Stomach (tissue), 9 donors: Measurements from ENCODE around the gene MRPL54. TPM values are rescaled to one million over a fixed set of nuclear protein-coding genes. Genes with fewer than 3 reads are reported as not detected.

Experiments used
- DNase-seq, 2 donors: peaks; one replicate each; pipeline versions ENCODE4 v3.0.0 to v3.0.0-alpha.2; 2013 to 2019
- H3K27ac ChIP-seq, 5 donors: fragments of 200-600 bp in 4 of 5; sonication (generic) in 4 of 5; one replicate each; pipeline ENCODE4 v1.5.1; 2013 to 2019; ENCODE audit warnings: mild to moderate bottlenecking in 1 of 5, moderate library complexity in 1 of 5
- H3K27me3 ChIP-seq, 3 donors: fragments of 200-600 bp; sonication (generic); one replicate each; pipeline ENCODE4 v1.5.1; 2017 to 2019; ENCODE audit warnings: mixed run types in 1 of 3
- H3K36me3 ChIP-seq, 4 donors: fragments of 200-600 bp; sonication (generic); 1 replicate in 3 of 4; 2 replicates in 1 of 4; pipeline ENCODE4 v1.5.1; 2016 to 2019
- H3K4me1 ChIP-seq, 4 donors: fragments of 200-600 bp; sonication (generic); one replicate each; pipeline ENCODE4 v1.5.1; 2016 to 2019
- H3K4me3 ChIP-seq, 4 donors: fragments of 200-600 bp; sonication (generic) in 3 of 4; one replicate each; pipeline ENCODE4 v1.5.1; 2016 to 2019; ENCODE audit warnings: mild to moderate bottlenecking in 1 of 4
- H3K9me3 ChIP-seq, 4 donors: fragments of 200-600 bp; sonication (generic); one replicate each; pipeline ENCODE4 v1.5.1; 2016 to 2019
- EP300 ChIP-seq: sonication (generic); formaldehyde crosslinking; IDR thresholded peaks from one replicate; pipeline ENCODE4 v1.6.1; 2017; ENCODE audit warnings: antibody characterized with exemption
- POLR2A ChIP-seq, 4 donors: fragments of 450-650 bp; IDR thresholded peaks; one replicate each; pipeline ENCODE4 v1.6.1; 2016; ENCODE audit warnings: antibody characterized with exemption in 4 of 4, control low read depth in 2 of 4, mild to moderate bottlenecking in 1 of 4, moderate library complexity in 1 of 4
- POLR2AphosphoS5 ChIP-seq, 3 donors: sonication (generic); formaldehyde crosslinking; IDR thresholded peaks; one replicate each; pipeline ENCODE4 v1.6.1; 2016; ENCODE audit warnings: antibody characterized with exemption in 3 of 3
- WGBS, 5 donors: extraction: QIAGEN DNeasy Blood & Tissue Kit in 3 of 5; methylation state at CpG; one replicate each; pipeline versions ENCODE4 v1.1.5 to v1.1.7; 2013 to 2018; 5-methylcytosine and 5-hydroxymethylcytosine counted together
- intact Hi-C: fragments of 100-400 bp; cut with DNase I; formaldehyde crosslinking; loops from one replicate; pipeline ENCODE4 v1.15.1; 2023; ENCODE audit warnings: low total_unique reads
- polyA plus RNA-seq, 3 donors: library from polyadenylated mRNA; stranded (reverse); fragments of 200-250 nt; gene quantifications; one replicate each; pipeline ENCODE4 v1.2.3, GENCODE V29; 2013
- total RNA-seq, 5 donors: library from RNA; depleted of rRNA; stranded (reverse); fragments of >200 nt; gene quantifications; one replicate each; pipeline versions ENCODE4 v1.1.0 to v1.2.3, GENCODE V29; 2014 to 2016
- TF ChIP-seq, protein P1 (sequence below), 7 experiments: fragments of 450-650 bp in 4 of 7; fragments of 200-600 bp in 3 of 7; sonication (generic) in 3 of 7; IDR thresholded peaks; one replicate each; pipeline ENCODE4 v1.5.1; 2016 to 2019; ENCODE audit warnings: antibody characterized with exemption in 7 of 7, control low read depth in 2 of 7, mild to moderate bottlenecking in 1 of 7
- donor health status: healthy with polysubstance abuse.
- donor health status: Bipolar disorder and iron deficiency.
- donor health status: healthy.

MRPL54 gene
- total and polyA plus RNA-seq, 8 donors: 15.2 to 221 (median 159) TPM

DNA sequence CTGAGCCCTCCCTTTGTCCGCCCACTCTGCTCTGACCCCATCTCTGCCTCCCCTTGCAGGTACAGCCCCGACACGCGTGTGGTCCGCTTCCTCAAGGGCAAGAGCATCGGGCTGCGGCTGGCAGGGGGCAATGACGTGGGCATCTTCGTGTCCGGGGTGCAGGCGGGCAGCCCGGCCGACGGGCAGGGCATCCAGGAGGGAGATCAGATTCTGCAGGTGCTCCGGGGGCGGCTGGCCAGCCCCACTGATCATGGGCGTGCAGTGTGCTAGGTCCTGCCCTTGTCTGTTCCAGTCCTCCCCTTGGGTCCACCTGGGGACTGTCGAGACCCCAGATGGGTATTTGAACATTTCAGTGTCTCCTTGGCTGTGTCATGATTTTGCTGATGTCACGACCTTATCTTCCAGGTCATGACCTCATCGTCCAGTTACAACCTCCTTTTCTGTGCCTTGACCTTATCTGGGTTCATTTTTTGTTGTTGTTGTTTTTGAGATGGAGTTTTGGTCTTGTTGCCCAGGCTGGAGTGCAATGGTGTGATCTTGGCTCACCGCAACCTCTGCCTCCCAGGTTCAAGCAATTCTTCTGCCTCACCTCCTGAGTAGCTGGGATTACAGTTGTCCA lies 26.3 kb upstream of the MRPL54 start:
- Histone ChIP-seq H3K9me3 (no peaks in the 10 kb centered on the region), H3K27ac (no peak overlapping the region), H3K36me3 (peaks cover 4 to 94% (median 66%) of the 10 kb centered on the region in 4 donors), H3K27me3 (peaks cover 0 to 5% (median 0%) of the 10 kb centered on the region in 3 donors), H3K4me3 (no peak overlapping the region), H3K4me1 (no peaks in the 10 kb centered on the region)
- WGBS, 5 donors: 86 to 89% (median 87%) methylated on average over 20 to 21 of the region's 21 CpGs
- DNase-seq: no peak
- intact Hi-C loops: no loop called here
- TF ChIP-seq, protein P1, sequence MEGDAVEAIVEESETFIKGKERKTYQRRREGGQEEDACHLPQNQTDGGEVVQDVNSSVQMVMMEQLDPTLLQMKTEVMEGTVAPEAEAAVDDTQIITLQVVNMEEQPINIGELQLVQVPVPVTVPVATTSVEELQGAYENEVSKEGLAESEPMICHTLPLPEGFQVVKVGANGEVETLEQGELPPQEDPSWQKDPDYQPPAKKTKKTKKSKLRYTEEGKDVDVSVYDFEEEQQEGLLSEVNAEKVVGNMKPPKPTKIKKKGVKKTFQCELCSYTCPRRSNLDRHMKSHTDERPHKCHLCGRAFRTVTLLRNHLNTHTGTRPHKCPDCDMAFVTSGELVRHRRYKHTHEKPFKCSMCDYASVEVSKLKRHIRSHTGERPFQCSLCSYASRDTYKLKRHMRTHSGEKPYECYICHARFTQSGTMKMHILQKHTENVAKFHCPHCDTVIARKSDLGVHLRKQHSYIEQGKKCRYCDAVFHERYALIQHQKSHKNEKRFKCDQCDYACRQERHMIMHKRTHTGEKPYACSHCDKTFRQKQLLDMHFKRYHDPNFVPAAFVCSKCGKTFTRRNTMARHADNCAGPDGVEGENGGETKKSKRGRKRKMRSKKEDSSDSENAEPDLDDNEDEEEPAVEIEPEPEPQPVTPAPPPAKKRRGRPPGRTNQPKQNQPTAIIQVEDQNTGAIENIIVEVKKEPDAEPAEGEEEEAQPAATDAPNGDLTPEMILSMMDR (IDR thresholded peaks at IDR 0.05): no peak
- TF ChIP-seq POLR2AphosphoS5 (IDR thresholded peaks at IDR 0.05) (no peak), EP300 (no peak), POLR2A (IDR thresholded peaks at IDR 0.05) (no peak)

DNA sequence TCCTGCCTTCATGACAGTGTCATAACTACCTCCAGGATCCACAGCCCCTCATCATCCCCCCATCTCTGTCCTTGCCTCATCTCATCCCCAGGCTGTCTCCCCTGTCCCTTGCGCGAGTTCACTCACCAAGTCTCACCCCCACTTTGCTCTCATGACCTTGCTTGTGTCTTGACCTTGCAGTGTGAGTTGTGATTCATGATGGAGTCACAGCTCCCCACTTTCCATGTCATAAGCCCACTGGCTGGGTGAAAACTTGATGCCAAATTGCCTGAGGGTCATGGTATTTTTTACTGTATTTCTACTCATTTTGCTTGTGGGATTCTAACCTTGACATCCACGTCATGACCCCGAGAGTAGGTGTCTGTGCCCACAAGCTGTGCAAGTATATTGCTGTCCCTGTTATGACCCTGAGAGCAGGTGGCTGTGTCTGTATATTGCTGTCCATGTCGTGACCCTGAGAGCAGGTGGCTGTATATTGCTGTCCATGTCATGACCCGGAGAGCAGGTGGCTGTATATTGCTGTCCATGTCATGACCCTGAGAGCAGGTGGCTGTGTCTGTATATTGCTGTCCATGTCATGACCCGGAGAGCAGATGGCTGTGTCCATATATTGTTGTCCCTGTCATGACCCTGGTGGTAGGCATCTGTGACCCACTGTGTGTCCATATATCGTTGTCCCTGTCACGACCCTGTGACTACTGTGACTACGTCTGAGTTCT lies 24.8 kb upstream of the MRPL54 start:
- Histone ChIP-seq H3K36me3 (peaks cover 4 to 96% (median 68%) of the 10 kb centered on the region in 4 donors), H3K9me3 (no peaks in the 10 kb centered on the region), H3K27ac (no peak overlapping the region), H3K4me1 (no peaks in the 10 kb centered on the region), H3K27me3 (peaks cover 0 to 5% (median 0%) of the 10 kb centered on the region in 3 donors), H3K4me3 (no peak overlapping the region)
- WGBS, 5 donors: 87 to 92% (median 87%) methylated on average over 10 of the region's 10 CpGs
- intact Hi-C loops: no loop called here
- no peak for DNase-seq
- no peak for TF ChIP-seq POLR2A (IDR thresholded peaks at IDR 0.05)
- TF ChIP-seq, protein P1 (IDR thresholded peaks at IDR 0.05): no peak
- TF ChIP-seq POLR2AphosphoS5 (IDR thresholded peaks at IDR 0.05): no peak
- no peak for TF ChIP-seq EP300

DNA sequence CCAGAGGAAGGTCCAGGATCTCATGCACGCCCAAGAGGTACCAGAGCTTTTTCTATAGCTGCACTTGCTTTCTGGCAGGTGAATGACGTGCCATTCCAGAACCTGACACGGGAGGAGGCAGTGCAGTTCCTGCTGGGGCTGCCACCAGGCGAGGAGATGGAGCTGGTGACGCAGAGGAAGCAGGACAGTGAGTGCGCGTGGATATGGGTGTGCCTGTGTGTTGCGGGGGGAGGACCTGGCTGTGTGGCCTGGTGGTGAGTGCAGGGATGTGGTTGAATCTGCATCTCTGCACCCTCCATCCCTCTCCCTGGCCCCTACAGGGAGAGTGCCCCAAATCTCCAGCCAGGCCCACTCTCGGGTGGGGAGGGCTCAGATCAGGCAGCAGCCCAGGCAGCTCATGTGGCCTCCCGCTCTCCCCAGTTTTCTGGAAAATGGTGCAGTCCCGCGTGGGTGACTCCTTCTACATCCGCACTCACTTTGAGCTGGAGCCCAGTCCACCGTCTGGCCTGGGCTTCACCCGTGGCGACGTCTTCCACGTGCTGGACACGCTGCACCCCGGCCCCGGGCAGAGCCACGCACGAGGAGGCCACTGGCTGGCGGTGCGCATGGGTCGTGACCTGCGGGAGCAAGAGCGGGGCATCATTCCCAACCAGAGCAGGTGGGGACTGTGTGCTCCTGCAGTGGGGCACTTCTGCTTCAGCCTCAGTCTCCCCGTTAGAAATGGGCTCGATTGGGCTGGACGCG lies 23.8 kb upstream of the MRPL54 start:
- 85 to 93% (median 92%) methylated on average over 22 to 32 of the region's 32 CpGs for WGBS, 5 donors
- H3K36me3 ChIP-seq: peaks cover 1 to 97% (median 70%) of the 10 kb centered on the region in 4 donors
- intact Hi-C loops: no loop called here

DNA sequence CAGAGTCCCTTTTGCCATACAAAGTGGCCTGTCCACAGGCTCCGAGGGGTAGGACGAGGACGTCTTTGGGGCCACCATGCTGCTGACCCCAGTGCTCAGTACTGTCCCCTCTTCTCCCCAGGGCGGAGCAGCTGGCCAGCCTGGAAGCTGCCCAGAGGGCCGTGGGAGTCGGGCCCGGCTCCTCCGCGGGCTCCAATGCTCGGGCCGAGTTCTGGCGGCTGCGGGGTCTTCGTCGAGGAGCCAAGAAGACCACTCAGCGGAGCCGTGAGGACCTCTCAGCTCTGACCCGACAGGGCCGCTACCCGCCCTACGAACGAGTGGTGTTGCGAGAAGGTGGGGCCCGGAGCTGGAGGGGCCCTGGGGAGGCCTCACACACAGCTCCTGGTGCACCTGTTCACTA lies 22.1 kb upstream of the MRPL54 start:
- Histone ChIP-seq H3K9me3 (no peaks in the 10 kb centered on the region), H3K4me3 (no peak overlapping the region), H3K27me3 (no peaks in the 10 kb centered on the region), H3K4me1 (no peaks in the 10 kb centered on the region), H3K27ac (no peak overlapping the region), H3K36me3 (peaks cover 0 to 93% (median 59%) of the 10 kb centered on the region in 4 donors)
- intact Hi-C loops: no loop called here
- 95 to 100% (median 96%) methylated on average over 9 to 24 of the region's 24 CpGs for WGBS, 5 donors
- no peak for DNase-seq
- TF ChIP-seq POLR2A (IDR thresholded peaks at IDR 0.05): no peak

More for the DNA sequence above, 23.8 kb upstream of the MRPL54 start:
- no peak for TF ChIP-seq POLR2A (IDR thresholded peaks at IDR 0.05)
- TF ChIP-seq, protein P1 (IDR thresholded peaks at IDR 0.05): no peak
- no peak for TF ChIP-seq POLR2AphosphoS5 (IDR thresholded peaks at IDR 0.05)
- TF ChIP-seq EP300: no peak
- Histone ChIP-seq H3K9me3 (no peaks in the 10 kb centered on the region), H3K4me1 (no peaks in the 10 kb centered on the region), H3K4me3 (no peak overlapping the region), H3K27ac (no peak overlapping the region), H3K27me3 (peaks cover 0 to 5% (median 0%) of the 10 kb centered on the region in 3 donors)
- no peak for DNase-seq
